Globus pallidus (tissue), 1 donor: ENCODE measurements around the gene AP3B2.

Experiments used
- DNase-seq: peaks from one replicate; pipeline ENCODE4 v3.0.0-alpha.2; 2015; ENCODE audit warnings: low spot score

Gene AP3B2

DNA sequence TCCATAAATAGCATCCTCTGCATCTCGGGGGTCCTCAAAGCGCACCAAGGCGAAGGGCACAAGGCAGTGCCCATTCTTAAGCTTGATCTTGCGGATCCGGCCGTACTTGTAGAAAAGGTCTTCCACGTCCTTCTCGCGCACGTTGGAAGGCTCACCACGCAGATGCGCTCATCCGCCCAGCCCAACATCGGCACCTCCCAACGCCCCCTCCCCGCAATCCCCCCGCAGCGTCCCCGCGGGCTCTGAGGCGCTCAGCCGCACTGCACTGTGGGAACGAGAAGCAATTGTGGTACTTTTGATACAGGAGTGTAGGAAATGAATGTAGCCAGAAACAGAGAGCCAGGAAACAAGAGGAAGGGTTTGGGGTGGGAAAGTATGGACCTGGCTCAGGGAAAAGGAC is 17.5 kb downstream of the AP3B2 start:
- no peak for DNase-seq

- no peak for DNase-seq
These were observed 20.5 kb downstream of the AP3B2 start for GRCh38 chr15:82689147-82689546.

DNA sequence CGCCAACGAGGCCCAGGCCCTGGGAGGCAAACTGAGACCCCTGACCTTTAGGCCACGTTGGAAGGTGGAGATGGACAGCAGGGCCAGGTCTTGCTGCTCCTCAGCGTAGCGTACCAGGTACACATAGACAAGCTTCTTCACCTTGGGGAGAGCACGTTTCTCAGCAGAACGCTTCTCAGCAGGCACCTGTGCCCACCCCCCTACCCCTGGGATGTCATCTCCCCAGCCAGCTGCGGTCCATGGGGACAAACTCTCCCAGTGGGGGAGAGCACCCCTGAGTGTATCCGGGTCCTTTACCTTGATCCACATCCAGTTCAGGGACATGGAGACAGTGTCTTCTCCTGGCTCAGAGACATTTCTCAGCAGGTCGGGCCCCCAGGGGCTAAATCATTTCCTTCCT is 21.0 kb downstream of the AP3B2 start:
- no peak for DNase-seq

DNA sequence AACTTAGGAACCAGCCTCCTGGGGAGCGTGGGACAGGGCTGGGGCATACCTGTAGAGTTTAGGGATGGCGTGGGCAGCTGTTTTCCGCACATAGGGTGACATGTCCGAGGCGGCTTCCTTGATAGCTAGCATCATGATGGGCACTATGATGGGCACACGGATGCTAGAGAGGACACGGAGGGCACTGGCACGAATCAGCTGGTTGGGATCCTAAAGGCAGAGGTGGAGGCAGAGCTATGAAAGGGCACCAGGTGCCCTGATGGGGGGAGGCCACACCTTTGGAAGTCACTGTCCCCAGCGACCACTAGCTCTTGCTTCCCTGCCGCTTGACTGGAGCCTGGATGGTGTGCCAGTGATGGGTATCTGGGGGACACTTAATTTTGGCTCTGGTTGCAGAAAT is 28.3 kb downstream of the AP3B2 start:
- no peak for DNase-seq

DNA sequence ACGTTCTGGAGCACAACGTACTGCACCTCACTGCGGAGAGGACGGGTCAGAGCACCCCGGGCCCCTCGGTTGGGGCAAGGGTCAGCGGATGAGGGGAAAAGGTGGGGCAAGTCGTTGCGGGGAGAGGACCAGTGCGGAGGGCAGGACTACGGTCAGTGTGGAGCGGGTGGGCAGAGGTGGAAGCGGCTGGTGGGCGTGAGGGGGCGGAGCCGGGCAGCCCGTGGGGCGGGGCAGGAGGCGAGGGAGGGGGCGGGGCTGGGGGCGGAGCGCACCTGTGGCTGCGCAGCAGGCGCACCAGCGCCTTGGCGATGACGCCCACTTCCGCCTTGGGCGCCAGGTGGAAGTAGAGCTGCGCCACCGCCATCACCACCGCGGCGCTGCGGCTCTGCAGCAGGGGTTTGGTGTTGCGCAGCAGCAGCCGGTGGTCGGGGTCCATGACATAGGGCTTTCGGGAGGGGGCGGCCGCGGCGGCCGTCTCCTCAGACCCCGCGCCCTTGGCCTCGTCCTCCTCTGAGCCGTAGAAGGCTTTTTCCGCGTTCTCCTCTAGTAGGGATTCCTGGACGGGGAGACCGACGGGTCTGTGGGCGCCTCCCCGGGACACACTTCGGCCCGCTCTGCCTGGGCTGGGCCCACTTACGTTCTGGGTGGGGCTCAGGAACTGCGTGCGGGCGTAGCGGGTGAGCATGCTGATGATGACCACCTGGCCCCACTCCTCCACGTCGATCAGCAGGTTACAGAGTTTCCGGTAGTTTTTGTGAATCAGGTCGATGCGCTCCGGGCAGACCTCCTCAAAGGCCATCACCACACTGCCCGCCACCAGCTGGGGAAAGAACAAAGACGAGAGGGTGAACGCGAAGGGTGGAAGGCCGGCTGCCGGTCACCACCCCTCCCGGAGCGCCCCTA is 29.2 kb downstream of the AP3B2 start:
- no peak for DNase-seq

GRCh38 chr15:82679626-82680199 is 30.0 kb downstream of the AP3B2 start:
- DNase-seq, result no peak

DNA sequence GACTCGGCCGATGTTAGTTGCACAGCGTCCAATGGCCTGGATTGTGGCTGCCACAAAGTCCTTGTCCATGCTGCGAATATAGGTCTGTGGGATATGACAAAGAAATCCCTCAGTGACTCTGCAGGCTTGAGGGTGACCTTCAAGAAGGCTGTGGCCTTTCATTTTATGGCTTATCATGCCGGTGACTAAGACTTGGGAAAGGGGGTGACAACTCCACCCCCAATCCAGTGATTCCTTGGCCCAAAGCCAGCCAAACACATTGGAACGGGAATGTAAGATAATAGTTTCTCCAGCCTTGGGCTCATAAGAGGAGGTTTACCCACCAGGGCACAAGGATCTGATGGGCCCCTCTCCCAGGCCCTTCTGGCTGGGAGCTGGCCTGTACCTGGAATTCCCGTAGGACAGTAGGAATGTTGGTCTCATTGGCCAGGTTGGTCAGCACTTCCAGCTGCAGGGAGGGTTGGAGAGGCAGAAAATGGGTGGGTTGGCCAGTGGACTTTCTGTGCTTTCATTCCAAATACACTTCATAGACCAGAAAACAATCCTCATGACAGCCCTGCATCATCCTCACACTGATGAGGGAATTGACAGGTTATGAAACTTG is 31.9 kb downstream of the AP3B2 start:
- DNase-seq, result no peak

GRCh38 chr15:82674873-82675272 is 34.8 kb downstream of the AP3B2 start:
- DNase-seq, result no peak

DNA sequence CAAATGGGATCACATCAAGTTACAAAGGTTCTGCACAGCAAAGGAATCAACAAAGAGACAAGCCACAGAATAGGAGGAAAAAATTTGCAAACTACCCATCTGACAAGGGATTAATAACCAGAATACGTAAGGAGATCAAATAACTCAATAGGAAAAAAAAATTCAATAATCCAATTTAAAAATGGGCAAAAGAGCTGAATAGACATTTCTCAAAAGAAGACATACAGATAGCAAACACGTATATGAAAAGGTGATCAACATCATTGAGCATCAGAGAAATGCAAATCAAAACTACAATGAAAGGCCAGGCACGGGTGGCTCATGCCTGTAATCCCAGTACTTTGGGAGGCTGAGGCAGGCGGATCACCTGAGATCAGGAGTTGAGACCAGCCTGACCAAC is 39.0 kb downstream of the AP3B2 start:
- no peak for DNase-seq

- no peak for DNase-seq
These were observed 43.1 kb downstream of the AP3B2 start for GRCh38 chr15:82666606-82667005.

- DNase-seq, result no peak
These were observed 45.7 kb downstream of the AP3B2 start for GRCh38 chr15:82664021-82664420.

DNA sequence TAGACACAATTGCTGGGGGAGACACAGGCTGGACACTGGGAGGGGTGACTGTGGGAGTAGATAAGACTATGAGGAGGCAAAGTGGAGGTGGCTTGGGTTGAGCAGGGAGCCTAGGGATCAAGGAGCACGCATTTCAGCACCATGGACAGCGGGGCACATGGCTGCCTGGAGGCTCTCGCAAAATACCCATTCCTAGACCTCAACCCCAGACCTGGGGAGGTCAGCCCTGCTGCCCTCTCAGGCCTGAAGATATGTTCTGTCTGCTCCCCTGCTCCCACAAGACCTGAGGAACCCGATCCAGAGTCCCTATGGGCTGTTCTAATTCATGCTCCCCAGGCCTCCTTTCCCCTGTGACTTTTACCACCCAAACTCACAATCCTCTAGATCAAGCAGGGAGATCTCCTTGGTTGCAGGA is 46.5 kb downstream of the AP3B2 start:
- no peak for DNase-seq

GRCh38 chr15:82662641-82663040 is 47.0 kb downstream of the AP3B2 start:
- DNase-seq, result no peak

DNA sequence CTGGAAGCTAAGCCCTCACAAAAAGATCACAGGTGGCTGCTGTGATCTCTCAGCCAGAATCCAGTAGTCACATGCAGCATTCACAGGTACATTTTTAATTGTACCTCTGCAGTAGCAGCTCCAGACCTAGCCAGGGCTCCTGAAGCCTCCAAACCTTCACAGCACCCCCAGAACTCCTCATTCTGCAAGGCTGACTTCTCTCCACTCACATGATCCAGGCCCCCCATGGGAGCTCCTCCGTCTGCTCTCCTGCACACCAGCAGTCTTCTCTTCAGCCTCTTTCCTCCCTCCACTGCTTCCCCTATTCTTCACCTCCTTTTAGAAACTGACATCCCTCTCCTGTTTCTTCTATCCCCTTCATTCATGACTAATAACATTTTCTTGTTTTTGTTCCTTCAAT is 49.3 kb downstream of the AP3B2 start:
- no peak for DNase-seq

DNA sequence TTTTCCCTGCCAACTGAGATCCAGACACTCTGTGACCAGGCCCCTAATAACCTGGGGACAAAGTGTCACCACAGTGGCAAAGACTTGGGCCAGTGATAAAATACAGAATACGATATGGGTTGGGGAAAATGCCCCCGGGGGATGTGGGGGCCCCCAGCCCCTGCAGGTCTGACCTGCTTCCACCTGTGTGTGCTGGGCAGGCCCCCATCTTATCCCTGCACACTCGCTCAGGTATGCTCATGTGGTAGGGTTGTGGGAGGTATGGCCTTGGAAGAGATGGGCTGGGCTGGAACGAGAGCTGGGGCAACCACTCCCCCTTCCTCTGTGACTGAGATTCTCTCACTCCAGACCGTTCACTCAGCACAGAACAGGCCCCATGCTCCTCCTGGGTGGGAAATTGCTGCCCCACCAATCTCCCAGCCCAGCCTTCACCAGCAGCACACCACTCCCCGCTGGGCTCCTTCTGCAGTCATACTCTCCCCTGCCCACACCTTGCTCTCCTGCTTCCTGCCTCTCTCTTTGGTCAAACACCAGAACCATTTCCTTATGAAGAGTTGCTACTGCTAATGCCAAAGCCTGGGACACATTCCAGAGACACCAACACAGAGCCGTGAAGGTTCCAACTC is 52.9 kb downstream of the AP3B2 start:
- DNase-seq, result no peak

GRCh38 chr15:82655606-82656005 is 54.1 kb downstream of the AP3B2 start:
- DNase-seq, result no peak

GRCh38 chr15:82653483-82654168 is 56.0 kb downstream of the AP3B2 start:
- DNase-seq, result no peak

- DNase-seq, result no peak
These were observed 58.0 kb downstream of the AP3B2 start for GRCh38 chr15:82651708-82652107.

DNA sequence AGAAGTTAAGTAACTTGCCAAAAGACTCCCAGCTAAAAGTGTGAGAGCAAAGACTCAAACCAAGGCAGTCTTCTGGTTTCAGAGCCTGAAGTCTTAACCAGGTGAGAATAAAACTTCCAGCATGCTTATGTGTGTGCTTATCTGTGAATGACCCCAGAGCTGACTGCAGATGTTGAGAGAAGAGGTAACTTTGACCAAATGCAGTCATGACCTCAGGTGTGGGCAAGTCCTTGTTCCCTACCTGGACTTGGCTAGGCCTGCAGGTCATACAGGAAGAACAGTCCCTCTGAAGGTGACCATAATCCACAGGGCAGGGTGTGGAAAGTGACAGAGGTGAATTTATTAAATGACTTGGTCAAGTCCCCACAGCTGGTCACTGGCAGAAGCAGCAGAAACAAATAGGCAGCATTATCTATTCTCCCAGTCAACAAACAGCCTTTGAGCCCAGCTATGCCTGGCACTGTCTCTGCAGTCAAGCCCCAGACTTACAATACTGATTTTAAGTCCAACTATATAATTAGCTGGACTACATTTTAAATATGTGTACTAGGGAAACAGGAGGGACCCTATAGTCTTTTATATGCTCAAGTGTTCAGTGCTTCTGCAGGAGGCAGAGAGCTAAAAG is 59.5 kb downstream of the AP3B2 start:
- peak; percentile 93 for DNase-seq

DNA sequence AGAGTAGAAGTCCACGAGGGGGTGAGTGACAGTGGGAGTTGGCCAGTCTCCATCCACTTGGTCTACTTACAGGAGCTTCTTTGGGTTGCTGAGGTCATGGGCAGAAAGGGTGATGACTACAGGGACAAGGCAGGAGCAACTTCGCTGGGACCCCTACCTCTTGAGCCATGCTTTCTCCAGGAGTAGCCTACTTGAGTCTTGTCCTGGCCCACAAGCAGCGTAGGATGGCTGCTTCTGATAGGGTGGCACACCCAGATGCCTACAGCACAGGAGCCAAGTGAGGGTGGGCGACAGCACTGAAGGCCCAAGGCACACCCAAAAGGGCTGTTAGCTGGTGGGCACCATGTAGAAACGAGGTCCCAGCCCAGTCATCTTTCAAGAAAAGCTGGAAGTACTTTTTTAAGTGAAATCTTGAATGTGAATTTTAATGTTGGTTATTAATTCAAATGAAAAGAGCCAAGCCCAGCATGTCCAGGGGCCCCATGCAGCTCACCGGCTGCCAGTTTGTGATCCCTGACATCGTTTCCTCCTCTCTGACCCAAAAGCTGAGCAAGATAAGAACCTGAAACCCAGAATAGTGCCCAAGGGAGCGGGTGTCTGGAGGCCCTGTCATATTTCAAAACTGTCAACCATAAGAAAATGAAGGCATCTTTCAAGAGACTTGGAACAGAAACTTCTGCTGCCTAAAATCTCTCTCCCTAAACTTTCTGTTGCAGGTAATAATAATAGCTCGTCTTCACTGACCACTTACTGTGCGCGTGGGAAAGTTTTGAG is 60.3 kb downstream of the AP3B2 start:
- DNase-seq, result peak; percentile 43
